NCI-H1105 treated with DMSO at 0.1 percent for 48 hours (cell line): ENCODE results near the gene PAH.
"Not testable (repeated sequence)": the region's sequence is repeated elsewhere in the genome, so short reads cannot be mapped to it uniquely, and the experiment has no call there.

Experiments
- DNase-seq: peaks from one replicate; lab custom pipeline; 2025; lab: John Stamatoyannopoulos, UW

The PAH gene

GRCh38 chr12:102891756-102892155 lies 25.3 kb downstream of the PAH start:
- no peak for DNase-seq

DNA sequence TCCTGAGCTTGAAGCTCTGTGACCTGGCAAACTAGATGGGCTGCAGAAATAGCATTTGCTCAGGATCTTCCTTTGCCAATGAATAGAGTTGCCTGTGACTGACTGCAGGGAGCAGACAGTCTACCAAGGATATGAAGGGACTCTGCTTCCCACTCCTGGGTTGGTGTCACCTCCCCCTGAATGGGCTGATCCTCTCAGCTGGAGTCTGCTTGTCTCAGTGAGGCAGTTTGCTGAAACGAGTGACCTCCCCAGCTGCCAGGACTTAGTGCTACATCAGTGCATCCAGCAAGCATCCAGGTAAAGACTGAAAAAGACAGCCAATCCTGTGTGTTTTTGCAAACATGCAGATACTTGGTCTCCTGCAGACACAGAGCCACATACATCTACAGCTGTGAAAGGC lies 28.5 kb downstream of the PAH start:
- no peak for DNase-seq

DNA sequence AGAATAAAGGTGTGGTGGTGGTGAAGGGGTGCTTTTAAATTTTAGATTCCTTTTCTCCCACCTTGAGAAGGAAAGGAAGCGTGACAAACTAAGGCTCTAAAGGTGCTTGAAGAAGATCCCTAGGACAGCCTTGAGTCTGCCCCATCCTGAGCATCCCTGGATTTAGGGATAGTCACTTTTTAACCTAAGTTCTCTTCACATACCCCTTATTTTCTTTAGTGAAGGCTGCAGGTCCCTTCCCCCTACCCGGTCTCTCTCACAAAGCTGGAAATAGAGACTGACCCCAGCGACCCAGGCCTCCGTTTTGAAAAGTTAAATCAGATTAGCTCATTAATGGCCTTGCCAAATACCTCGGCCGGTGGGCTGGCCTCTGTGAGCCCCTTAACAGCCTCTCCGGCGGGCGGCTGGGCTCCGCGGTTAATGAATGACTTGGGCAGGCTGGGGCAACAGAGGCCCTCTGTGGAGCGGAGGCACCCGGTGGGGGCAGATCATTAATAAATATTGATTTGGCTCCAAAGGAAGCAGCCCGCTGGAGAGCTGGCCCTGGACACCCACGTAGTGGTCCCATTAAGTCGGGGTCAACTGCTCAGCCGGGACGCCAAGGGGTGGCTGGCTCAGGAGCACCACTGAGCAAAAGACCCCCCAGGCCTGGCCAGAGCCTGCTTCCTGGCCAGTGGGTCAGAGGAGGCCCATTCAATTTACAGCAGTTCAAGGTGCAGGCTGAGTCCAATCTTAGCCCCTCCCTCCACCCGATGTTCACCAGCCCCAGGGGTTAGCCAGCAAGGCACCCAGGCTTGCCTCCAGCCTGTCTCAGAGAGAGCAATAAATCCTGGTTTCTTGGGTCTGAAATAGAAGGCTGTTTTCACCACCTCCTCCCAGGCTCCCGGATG lies 31.8 kb downstream of the PAH start:
- no peak for DNase-seq

DNA sequence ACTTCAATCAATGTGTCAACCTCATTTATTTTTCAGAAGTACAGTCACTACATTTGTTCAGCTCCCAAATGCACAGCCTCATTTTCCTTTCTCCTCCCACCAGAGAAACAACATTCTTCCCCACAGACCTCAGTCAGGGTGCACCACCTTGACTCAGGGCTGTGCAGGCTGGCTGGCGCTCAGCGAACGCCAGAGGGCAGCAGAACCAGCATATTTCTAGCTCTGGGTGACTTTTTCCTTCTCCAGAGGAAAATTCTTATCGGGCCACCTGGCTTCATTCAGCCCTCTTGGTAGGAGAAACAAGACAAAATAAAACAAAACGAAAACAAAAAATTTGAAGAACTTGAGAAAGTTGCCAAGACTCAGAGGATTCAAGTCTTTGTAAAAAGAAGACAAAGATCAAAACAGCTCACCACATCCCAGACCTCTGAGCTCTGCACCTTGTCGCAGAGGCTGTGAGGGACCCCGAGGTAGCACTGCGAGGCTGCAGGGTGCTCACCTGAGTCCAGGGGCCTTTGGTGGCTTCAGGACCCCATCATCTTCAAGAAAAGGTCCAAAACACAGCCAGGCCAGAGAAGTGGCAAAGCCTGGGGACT lies 33.7 kb downstream of the PAH start:
- peak; percentile 71 for DNase-seq

DNA sequence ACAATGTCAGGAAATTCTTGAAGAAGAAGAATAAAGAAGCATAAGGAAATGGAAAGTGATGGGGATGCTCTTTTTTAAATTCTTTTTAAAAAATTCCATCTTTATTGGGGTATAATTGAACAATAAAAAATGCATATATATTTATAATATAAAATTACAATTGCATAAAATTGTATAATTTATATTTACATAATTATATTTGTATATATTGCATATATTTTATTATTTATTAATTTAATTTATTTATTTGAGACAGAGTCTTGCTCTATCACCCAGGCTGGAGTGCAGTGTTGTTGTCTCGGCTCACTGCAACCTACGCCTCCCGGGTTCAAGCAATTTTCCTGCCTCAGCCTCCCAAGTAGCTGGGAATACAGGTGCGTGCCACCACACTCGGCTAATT lies 36.3 kb downstream of the PAH start:
- no peak for DNase-seq

- peak; percentile 43 for DNase-seq
Measured at GRCh38 chr12:102879144-102879763, 37.8 kb downstream of the PAH start.

DNA sequence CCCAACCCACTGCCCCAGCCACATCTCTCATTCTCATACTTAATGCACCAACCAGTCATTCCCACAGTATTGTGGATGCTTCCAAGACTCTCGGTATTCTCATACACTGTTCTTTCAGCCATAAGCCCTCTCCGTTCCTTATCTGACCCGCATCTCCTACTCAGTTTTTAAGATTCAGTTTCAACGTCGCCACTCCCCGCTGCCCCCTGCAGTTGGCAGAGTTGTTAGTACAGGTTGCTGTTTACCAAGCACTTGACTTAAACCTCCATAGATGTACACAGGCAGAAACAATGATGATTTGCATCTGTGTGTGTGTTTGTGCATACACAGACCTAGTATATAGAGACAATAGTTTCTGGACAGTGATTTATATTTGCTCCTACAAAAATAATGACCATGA lies 40.2 kb downstream of the PAH start:
- DNase-seq = peak; percentile 26

DNA sequence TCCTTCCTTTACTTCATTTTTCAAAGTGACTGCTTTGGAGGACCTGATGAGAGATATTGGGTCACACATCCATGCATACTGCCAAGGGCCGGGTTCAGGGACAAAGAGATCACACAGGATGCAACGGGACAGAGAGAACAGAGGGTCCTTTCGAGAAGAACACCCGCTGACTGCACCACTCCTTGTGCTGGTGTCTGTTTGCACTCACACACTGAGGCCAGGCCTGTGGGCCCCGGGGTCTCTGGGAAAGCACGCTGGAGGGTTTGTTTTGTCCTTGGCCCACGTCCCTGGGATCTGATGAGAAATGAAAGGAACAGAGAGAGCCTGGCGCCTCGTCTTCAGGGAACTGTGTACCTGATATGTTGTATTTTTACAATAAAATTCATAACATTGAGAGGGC lies 42.2 kb downstream of the PAH start:
- no peak for DNase-seq

DNA sequence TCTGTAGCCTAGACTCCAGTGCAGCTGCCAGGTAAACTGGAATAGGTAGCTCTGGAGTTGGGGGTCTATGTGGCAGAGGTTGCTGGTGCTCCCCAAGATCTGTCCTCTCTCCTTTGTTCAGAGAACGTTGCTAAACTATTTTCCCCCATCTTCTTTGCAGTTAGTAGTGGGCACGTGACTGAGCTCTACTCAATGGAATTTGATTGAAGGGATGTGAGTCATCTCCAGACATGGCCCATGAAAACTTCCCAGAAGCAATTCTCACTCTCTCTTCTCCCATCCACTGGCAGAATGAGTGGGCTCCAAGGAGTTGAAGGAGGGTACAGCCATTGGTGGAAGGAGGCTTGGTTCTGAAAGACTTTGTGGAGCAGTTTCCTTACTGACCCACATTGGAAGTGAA lies 44.0 kb downstream of the PAH start:
- no peak for DNase-seq

DNA sequence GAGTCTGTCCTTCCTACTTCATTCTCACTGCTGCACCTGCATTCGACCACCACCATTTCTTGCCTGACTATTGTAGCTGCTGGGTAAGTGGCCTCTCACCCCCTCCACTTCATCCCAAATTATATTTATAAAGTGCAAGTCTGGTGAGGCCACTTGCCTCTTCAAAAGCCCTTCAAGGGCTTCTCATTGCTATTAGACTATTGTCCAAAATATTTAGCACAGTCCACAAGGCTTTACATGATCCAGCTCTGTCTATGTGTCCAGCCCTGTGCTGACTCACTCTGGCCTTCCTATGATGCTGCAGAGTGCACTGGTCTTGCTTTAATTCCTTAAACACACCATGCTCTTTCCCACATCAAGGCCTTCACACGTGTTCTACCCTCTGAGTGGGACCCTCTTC lies 46.0 kb downstream of the PAH start:
- no peak for DNase-seq

DNA sequence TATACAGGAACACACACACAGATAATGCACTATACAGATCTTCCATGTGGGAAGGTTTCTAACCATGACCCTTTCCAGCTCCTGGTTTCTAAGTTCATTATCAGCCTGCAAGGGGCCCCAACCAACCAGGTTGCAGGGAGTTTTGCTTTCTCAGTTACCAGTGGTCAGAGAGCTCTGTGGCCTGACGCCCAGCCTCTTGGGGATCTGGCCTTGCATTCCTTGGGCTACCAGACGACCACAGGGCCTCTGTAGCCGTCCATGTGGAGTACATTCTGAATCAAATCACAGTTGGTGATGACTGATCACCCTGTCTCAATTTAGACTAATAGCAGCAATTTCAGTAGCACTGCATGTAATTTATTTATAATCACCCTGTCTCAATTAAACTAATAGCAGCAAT lies 47.5 kb downstream of the PAH start:
- DNase-seq = no peak

- no peak for DNase-seq
Measured at GRCh38 chr12:102865821-102866615, 51.0 kb downstream of the PAH start.

GRCh38 chr12:102862486-102862885 lies 54.6 kb downstream of the PAH start:
- no peak for DNase-seq

GRCh38 chr12:102851246-102851645 lies 65.8 kb downstream of the PAH start:
- no peak for DNase-seq

GRCh38 chr12:102849722-102850447 lies 67.2 kb downstream of the PAH start:
- DNase-seq = no peak

- DNase-seq = no peak
Measured at GRCh38 chr12:102848832-102849231, 68.2 kb downstream of the PAH start.

DNA sequence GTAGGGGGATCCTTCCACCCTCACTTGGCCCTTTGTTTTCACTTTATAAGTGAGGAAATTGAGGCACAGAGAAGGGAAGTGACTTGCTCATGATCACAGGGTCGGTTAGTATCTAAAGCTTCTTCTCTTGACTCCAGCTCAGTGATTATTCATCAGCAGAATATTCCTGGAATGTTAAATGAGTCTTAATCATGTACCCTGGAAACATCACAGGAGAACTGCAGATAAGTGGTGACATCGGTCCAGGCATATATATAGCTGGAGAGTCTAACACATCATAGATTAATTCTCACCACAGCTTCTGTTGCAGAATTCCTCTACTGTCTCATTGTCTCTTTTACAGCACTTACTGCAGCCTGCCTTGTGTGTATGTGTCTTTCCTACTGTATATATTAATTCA lies 69.9 kb downstream of the PAH start:
- DNase-seq = no peak

DNA sequence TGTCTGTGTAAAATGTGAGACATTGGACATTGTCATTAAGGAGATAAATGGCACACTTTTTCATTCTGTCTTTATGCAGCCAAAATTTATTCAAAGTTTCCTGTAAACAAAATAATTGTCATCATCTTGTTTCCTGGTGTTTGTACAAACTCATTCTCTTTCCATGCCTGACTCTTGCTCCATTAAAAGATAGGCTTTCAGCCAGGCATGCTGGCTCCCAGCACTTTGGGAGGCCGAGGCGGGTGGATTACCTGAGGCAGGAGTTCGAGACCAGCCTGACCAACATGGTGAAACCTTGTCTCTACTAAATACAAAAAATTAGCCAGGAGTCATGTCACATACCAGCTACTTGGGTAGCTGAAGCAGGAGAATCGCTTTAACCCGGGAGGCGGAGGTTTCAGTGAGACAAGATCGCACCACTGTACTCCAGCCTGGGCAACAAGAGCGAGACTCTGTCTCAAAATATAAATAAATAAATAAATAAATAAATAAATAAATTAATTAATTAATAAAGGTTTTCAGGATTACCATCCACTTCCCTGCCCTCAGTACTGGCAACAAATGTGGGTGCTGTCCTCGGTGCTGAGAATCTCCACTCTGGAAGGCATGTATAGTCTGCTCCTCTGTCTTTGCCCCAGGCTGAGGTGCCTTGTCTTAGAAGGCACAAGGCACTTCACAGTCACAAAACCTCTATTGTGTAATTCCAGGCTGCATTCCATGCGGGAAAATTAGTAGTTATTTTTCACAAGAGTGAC lies 83.2 kb downstream of the PAH start:
- no peak for DNase-seq

GRCh38 chr12:102832826-102833225 lies 84.2 kb downstream of the PAH start:
- not testable (repeated sequence) for DNase-seq

DNA sequence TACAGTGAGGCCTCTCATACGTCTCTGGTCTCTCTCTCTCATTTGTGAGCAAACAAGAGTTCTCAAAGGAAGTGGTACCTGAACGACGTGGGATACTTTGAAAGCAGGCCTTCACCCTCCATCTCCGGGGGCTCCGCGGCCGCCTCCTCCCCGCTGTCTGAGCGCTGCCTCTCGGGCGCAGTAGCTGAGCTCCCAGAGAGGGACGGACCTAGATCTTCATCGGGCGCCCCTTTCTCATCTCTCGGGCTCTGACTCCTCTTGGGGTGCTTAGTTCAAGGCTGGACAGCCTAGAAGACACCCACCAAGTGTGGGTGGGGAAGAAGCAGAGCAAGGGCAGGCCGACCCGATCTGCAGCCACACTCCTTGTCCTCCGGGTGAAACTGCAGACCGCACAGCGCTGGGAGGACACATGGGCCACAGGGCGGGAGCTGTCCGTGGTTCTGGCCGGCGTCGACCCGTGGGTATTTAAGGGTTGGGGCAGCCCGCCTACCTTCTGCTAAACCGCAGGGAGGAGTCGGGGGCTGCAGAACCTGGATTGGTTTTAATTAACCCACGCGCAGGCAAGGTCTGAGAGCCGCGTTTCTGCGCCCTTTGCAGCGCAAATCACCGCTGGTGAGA lies 92.7 kb downstream of the PAH start:
- no peak for DNase-seq

GRCh38 chr12:102821149-102821548 lies 95.9 kb downstream of the PAH start:
- DNase-seq = no peak
